IPS-NIHi7 (cell line): Measurements from ENCODE around the gene PDE10A.
"Not testable (repeated sequence)": the region's sequence is repeated elsewhere in the genome, so short reads cannot be mapped to it uniquely, and the experiment has no call there.

Experiments
- DNase-seq: peaks from one replicate; pipeline ENCODE4 v3.0.0; 2012; ENCODE audit warnings: mixed read lengths; ENCODE audit errors: extremely low spot score

The PDE10A gene

DNA sequence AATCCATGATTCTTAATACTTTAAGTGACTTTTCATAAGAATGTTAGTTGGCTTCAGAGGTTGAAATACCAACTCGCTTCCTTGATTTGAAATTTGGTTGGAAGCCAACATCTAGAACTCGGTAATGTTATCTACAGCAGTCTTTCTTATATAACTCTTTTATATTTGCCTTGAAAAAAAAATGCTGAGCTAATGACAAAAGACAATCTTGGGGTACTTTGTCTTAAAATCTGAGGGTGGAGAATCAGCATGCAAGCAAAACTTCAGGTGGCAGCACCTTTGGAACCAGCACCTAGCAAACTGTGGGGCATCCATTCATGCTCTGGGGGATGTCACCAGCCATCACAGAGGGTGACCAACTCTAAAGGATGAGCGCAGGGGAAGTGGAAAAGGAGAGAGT lies 76.3 kb downstream of the PDE10A start:
- no peak for DNase-seq

DNA sequence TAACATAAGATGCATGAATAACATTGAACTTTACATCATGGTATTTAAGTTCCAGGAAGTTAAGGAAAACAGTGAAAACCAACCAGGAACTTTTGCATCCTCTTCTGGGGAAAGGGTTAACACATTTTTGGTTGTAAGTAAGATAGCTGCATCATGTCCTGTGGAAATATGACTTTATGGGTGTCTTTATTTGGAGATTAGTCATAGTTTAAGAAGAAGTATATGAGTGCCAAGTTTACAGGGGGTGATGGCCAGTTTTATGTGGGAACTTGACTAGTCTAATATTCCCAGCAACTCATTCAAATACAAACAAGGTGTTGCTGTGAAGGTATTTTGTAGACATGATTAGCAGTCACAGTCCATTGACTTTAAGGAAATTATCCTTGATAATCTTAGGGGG lies 78.0 kb downstream of the PDE10A start:
- no peak for DNase-seq

DNA sequence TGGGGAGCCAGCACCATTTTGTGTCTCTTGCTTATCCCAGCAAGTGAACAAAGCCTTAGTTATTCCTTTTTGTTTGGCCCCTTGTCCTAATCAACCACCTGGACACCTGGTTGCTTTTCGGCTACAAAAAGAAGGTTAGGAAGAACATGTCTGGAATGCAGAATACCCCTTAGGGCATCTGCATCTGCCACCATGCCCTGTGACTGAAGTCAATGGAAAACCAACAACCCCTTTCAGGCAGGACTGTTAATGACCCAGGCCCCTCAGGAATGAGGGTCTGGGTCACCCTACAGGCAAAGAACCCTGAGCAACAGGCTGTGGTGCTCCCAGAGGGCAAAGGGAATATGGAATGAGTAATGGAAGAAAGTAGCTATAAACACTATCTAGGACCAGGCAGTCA lies 78.5 kb downstream of the PDE10A start:
- no peak for DNase-seq

DNA sequence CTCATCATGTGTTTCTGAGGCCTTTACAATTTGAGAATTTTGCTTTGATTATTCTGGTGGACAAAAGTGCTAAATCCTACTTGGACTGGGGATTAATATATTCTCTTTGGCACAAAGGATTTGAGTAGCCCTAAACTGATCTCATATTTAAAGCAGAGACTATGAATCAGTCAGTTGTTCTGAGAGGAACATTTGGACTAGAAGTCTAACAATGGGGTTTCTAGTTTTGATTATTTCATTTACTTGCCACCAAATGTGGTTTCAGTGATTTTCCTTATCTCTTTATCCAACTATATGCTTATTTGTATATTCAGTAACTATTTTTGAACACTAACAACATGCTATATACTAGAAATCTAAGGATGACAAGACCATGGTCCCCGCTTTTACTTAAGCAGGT lies 81.4 kb downstream of the PDE10A start:
- no peak for DNase-seq

DNA sequence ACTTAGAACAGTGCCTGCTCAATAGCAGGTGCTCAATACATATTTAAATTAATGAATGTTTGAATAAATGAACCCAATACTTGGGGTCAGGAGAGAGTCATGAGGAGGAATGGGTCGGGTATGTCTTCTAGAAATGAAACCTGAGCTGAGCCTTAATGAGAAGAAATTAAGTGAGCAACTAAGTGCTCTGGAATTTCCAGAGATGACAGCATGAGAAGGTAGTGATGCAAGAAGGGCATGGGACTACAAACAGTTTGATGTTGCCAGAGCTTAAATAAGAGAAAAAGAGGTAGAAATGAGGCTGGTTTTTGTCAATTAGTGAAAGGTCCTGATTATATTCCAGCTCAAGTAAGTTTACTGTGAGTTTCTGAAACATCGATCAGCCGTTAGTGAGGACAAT lies 82.9 kb downstream of the PDE10A start:
- no peak for DNase-seq

DNA sequence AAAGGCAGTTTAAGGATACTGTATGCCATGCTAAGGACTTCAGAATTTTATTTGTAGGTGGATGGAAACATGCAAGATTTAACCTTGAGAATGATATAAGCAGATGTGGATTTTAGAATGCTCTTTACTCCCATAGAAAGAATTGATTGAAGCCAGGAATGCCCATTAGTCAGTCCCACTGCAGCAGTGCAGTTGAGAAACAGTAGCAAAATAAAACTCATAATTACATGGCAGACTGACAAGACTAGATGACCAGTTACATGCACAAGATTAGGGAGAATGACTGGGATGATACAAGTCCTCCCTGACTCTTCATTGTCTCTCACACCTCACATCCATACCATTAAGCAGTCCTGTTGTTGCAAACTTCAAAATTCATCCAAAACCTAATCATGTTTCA lies 83.9 kb downstream of the PDE10A start:
- DNase-seq = no peak

DNA sequence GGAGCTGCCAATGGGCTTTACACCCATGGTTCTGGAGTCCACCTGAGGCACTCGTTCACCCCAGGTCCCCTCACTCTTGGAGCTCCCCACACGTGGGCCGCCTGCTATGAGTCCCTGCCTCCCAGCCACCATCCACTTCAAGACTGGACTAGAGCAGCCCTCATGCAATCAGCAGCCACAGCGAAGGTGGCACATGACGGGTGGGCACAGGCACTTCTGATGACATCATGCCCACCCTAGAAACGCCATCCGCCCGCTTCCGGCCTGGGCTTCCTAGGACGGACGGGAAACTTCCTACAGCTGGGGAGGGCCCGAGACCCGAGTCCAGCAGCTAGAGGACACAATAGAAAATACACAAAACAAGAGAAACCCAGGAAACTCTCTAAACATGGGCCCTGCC lies 85.5 kb downstream of the PDE10A start:
- DNase-seq = no peak

DNA sequence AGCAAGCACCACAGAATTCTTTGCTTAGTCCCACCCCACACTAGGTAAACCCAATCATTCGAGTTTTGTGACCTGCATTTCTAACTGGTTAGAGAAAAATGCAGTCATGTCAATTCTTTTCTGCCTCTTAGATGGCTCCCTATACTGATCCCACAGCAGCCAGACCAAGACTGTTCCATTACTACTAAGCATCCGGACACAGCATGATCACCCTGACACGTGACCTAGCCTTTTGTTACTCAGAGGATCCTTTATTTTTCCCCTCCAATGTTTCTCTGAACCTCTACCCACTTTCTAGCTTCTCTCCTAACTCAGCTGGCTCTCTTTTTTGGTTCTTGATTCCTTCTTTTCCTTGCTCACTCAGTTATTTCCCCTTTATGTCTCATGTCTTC lies 87.9 kb downstream of the PDE10A start:
- no peak for DNase-seq

DNA sequence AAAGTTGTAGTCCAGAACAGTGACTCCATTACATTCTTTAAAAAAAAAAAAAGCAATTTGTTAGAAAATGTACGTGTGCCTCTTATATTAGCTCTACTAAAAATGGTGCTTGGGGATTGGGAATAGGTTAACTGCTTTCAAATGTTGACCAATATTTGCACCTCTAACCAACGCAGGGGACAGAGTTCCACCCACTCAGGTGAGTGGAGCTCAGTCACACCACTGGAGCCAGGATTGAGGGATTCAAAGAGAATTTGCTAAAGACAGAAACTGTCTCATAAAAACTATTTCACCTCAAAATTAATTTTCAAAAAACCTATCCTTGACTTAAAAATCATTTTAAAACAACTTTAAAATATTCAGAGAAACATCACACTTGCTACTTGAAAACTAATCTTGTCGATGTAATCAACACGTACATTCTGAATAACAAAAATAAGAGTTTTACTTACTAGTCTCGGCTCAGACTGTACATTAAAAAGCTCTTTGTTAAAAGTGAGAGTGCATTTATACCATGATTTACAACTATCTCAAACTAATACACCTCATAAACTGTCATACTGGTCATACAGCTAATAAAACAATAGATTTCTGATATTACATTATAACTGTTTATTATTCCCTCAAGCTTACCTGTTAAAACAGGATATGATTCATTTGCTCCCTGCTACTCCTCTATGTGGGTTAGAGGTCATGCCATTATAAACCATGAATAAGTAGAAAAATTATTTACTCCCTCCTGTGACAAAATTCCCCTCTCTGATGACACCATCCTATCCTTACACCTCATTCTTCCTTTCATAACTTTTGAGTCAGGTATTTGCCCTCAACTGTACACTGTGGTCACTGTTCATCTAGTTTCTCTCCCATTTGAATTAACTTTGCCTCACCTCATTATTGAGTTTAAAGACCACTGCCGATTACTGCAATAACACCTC lies 88.6 kb downstream of the PDE10A start:
- no peak for DNase-seq

DNA sequence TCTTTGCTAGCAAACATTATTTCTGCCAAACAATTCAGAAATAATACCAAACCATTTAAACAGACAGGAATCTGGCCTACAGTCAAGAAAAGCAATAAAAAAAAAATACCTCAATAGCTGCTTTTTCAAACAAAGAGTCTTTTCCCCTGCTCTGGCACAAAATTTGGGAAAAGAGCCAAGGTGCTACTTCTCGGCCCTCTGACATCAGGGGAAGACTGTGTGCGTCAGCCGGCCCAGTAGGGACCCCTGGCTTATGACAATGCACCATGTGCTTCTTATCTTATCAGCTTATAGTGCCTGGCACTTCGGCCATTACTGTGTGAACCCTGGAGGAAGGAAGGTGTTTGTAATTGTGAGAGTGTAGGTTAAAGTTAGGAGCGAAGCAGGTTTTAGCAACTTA lies 89.4 kb downstream of the PDE10A start:
- no peak for DNase-seq

DNA sequence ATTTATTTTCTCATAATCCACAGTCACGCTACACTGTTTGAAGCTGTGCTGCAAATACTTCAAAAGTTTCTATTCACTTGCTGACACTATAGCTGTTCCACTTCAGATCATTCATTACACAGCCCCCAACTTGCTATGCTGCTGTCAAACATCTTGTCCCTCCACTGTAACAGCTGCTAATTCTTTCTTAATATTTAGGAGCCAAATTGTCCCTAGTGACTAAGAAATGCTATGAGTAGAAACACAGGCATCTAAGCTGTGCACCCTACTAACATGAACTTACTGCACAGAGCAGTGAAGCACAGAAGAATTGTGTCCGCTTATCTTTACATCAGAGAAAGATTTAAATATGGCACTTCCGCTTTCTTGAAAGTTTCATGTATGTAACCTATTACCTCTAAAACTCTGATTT lies 91.3 kb downstream of the PDE10A start:
- DNase-seq = no peak

DNA sequence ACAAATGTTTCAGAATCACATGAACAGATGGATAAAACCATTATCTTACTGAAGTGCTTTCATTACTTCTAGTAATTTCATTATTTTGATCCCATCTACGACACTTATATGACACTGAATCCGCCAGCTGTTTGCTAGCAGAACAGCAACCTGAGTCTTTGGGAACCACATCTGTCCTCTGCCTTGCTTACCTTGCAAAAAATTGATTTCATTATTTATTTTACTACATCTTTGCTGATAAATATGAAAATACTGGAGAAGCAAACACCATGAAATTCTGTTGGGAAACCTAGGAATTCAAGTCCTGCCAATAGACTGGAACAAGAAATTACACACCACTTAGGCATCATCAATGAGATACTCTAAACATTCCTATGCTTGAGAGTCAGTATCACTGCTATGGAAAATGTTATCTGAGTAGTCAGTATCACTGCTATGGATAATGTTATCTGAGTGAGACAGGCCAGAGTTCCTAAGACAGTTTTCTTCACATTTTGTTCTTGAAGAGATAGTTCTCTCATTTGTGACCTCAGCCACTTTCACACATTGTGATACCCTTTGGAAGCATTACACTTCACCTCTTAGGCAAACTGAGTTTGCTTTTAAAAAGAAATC lies 91.9 kb downstream of the PDE10A start:
- DNase-seq = no peak

DNA sequence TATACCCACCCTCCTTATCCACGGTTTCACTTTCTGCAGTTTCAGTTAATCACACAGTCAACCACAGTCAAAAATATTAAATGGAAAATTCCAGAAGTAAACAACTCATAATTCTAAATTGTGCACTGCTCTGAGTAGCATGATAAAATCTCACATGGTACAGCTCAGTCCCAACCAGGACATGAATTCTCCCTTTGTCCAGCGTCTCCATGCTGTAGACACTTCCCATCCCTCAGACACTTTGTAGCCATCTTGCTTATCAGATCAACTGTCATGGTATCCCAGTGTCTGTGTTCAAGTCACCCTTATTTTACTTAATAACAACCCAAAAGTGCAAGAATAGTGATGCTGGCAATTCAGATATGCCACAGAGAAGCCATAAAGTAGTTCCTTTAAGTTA lies 94.7 kb downstream of the PDE10A start:
- DNase-seq = no peak

DNA sequence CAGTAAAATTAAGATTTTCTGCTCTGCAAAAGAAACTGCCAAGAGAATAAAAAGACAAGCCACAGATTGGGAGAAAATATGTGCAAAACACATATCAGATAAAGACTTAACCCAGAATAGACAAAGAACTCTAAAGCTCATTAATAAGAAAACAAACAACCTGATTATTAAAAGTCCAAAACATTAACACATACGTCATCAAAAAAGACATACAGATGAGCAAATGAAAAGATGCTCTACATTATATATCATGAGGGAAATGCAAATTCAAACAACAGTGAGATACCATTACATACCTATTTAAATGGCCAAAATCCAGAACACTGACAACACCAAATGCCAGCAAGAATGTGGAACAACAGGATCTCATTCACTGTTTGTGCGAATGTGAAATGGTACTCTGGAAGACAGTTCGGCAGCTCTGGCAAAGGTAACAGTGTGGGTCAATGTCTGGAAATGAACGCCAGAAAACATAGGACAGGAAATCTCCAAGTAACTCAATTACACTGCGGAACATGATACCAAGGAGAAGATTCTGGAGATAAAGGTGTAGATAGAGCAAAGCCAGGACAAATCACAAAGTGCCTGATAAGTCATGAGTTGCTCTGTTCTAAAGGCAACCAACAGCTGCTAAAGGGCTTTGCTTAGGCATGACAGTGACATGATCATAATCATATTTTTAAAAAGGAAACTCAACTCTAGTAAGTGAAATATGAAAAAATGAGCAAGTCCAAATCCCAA lies 96.8 kb downstream of the PDE10A start:
- no peak for DNase-seq

DNA sequence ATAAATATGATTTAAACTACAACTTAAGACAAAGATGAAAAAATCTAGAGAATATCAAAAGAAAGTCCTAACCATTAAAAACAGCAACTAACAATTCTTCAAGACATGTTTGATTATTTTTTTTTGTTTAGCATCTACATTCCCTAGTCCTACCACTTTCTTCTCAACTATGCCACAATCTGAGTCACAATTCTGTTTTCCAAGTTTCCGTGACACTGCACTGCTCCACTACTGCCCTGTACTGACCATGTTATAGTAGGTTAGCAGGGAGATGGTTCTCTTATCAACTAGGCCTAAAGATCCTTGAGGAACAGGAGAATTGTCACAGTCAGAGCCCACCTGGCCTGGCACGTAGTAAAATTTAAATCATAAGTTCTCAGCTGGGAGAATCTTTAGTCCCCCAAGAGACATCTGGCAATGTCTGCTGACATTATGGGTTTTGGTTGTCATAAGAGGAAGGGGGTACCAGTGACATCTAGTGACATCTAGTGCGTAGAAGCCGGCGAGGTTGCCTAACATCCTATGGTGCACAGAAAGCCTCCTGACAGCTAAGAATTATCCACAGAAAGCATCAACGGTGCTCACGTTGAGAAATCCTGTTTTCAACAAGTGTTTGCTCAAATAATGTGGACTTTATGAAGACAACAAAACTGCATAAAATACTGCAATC lies 100.5 kb downstream of the PDE10A start:
- DNase-seq = no peak

DNA sequence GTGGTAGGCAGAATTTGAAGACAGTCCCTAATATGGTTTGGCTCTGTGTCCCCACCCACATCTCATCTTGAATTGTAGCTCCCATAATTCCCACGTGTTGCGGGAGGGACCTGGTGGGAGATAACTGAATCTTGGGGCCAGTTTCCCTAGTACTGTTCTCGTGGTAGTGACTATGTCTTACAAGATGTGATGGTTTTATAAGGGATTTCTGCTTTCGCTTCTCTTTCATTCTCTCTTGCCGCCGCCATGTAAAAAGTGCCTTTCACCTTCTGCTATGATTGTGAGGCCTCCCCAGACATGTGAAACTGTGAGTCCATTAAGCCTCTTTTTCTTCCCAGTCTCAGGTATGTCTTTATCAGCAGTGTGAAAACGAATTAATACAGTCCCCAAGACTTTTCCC lies 103.4 kb downstream of the PDE10A start:
- DNase-seq = no peak

DNA sequence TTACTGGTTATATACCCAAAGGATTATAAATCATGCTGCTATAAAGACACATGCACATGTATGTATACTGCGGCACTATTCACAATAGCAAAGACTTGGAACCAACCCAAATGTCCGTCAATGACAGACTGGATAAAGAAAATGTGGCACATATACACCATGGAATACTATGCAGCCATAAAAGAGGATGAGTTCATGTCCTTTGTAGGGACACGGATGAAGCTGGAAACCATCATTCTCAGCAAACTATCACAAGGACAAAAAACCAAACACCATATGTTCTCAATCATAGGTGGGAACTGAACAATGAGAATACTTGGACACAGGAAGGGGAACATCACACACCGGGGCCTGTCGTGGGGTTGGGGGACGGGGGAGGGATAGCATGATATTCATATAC lies 104.9 kb downstream of the PDE10A start:
- DNase-seq = not testable (repeated sequence)

DNA sequence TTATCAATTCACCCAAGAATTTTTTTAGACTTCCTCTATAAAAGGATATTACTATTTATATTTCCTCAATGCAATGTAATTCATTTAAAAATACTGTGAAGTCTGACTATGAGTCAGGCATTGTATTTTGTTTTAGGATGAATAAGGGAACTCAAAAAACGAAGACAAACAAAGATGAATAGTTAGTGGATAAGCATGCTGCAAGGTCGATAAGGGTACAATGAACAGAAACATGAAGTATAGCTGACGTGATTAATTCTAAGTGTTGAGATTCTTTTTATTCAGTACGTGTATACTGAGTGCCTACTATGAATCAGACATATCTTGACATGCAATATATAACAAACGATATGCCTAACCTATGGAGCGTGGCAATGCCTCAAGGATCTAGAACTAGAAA lies 105.4 kb downstream of the PDE10A start:
- DNase-seq = no peak

DNA sequence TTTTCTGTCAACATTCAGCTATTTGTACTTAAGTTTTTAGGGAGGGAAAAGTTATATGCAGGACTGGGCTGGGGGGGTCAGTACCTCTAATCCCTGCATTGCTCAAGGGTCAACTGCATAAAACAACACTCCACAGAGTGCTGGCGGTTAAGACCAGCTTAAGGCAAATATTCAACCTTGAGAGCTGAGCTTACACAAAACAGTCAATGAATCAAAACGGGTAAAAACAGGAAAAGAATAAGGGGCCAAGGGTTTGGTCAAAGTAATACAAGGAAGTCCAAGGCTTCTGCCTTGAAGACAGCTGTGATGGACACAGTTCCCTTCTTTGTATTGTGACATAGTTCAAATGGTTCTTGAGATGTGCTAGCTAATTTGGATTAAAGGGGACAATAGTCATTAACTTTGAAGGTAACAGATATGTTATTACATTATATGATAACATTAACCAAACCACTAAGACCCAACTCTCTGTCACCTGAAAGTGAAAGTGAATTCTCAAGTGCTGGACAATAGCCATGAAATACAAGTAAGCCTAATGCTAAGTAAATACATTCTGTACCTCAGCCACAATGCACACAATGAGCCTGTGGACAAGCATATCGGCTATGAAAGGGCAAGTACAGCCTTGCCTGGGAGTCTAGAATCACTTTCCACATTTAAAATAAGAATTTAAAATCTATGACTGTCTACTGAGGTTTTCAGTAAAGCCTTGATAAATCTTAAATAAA lies 106.8 kb downstream of the PDE10A start:
- DNase-seq = no peak

DNA sequence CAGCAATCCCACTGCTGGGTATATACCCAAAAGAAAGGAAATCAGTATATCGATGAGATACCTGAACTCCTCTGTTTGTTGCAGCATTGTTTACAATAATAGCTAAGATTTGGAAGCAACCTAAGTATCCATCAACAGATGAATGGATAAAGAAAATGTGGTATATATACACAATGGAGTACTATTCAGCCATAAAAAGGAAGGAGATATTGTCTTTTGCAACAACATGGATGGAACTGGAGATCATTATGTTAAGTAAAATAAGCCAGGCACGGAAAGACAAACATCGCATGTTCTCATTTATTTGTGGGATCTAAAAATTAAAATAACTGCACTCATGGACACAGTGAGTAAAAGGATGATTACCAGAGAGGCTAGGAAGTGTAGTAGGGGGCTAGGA lies 108.4 kb downstream of the PDE10A start:
- DNase-seq = not testable (repeated sequence)

DNA sequence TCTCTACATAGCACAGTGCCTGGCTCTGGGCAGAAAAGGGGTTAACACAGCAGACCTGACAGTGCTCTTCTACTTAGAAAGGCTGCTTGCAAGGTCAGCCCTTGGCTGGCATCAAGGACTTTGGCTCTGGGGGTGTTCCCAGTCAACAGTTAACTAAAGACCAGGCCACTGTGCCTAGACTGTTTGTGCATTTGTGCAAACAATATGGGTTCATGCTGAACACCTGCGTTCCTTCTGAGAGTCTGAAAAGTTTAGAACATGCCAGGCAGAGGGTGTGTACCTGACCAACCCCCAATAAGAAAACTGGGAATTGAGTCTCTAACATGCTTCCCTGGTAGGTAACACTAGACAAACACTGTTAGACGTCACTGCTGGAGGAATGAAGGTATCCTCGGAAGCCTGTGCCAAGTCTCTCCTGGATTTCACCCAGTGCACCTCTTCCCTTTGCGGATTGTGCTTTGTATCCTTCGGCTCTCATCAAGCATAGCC lies 110.7 kb downstream of the PDE10A start:
- no peak for DNase-seq
